Stimulated activated CD4-positive, alpha-beta T cell treated with anti-CD3 and anti-CD28 coated beads, Interleukin-12 subunit alpha, Interleukin-12 subunit beta, amount 100 ng/mL, for 24 hours (primary cell): ENCODE results near the gene HS3ST3B1.

Source experiments
- DNase-seq, 2 experiments: peaks; one replicate each; pipeline ENCODE4 v3.0.0-alpha.2; 2020; ENCODE audit warnings: low read depth in 2 of 2

The HS3ST3B1 gene

GRCh38 chr17:14321476-14321949 is 20.6 kb downstream of the HS3ST3B1 start:
- no peak for DNase-seq

- DNase-seq = no peak
Measured at GRCh38 chr17:14321980-14322776, 21.3 kb downstream of the HS3ST3B1 start.

GRCh38 chr17:14323522-14323981 is 22.7 kb downstream of the HS3ST3B1 start:
- no peak for DNase-seq

GRCh38 chr17:14325618-14326167 is 24.8 kb downstream of the HS3ST3B1 start:
- no peak for DNase-seq

GRCh38 chr17:14329900-14330491 is 29.1 kb downstream of the HS3ST3B1 start:
- DNase-seq = no peak

GRCh38 chr17:14330492-14330962 is 29.6 kb downstream of the HS3ST3B1 start:
- DNase-seq = no peak

GRCh38 chr17:14331225-14331981 is 30.5 kb downstream of the HS3ST3B1 start:
- no peak for DNase-seq

GRCh38 chr17:14331982-14332298 is 31.1 kb downstream of the HS3ST3B1 start:
- DNase-seq = no peak

- DNase-seq = no peak
Measured at GRCh38 chr17:14332331-14332730, 31.4 kb downstream of the HS3ST3B1 start.

GRCh38 chr17:14333506-14333905 is 32.6 kb downstream of the HS3ST3B1 start:
- no peak for DNase-seq

- no peak for DNase-seq
Measured at GRCh38 chr17:14334276-14334840, 33.5 kb downstream of the HS3ST3B1 start.

- no peak for DNase-seq
Measured at GRCh38 chr17:14334919-14335318, 34.0 kb downstream of the HS3ST3B1 start.

GRCh38 chr17:14336418-14336817 is 35.5 kb downstream of the HS3ST3B1 start:
- DNase-seq = no peak

GRCh38 chr17:14337596-14338079 is 36.8 kb downstream of the HS3ST3B1 start:
- peak; percentile 25 to 55 for DNase-seq

GRCh38 chr17:14340857-14341754 is 40.2 kb downstream of the HS3ST3B1 start:
- no peak for DNase-seq

GRCh38 chr17:14341866-14342265 is 41.0 kb downstream of the HS3ST3B1 start:
- no peak for DNase-seq

- DNase-seq = no peak
Measured at GRCh38 chr17:14346801-14347200, 45.9 kb downstream of the HS3ST3B1 start.

GRCh38 chr17:14351493-14351892 is 50.6 kb downstream of the HS3ST3B1 start:
- DNase-seq = no peak

GRCh38 chr17:14352136-14352535 is 51.3 kb downstream of the HS3ST3B1 start:
- DNase-seq = no peak

- no peak for DNase-seq
Measured at GRCh38 chr17:14353861-14354474, 53.1 kb downstream of the HS3ST3B1 start.
